ENCODE data around the gene PRR15.

Gene PRR15

GRCh38 chr7:29609162-29610037 lies 45.8 kb downstream of the PRR15 start:
- ATAC-seq (ENCODE audit: insufficient read depth, low read depth) (no peak), DNase-seq (peak; percentile 7)
- Histone ChIP-seq H3K9me3 (ENCODE audit: insufficient read depth, low read length, severe bottlenecking) (no peaks in the 10 kb centered on the region), H3K4me1 (ENCODE audit: insufficient read depth, low read length) (no peaks in the 10 kb centered on the region), H3K9ac (ENCODE audit: low read depth, low read length) (no peak overlapping the region), H3K4me3 (ENCODE audit: low read depth in 1 of 2, low read length in 2 of 2) (no peak overlapping the region), H4K20me1 (ENCODE audit: insufficient read depth, low read length) (no peaks in the 10 kb centered on the region), H3K36me3 (ENCODE audit: insufficient read depth, low read length) (no peaks in the 10 kb centered on the region), H3K4me2 (ENCODE audit: insufficient read depth, low read length) (no peak overlapping the region), H3K79me2 (ENCODE audit: insufficient read depth, low read length) (no peaks in the 10 kb centered on the region), H2AFZ (ENCODE audit: low read depth, low read length) (no peak overlapping the region), H3K27me3 (ENCODE audit: insufficient read depth, low read length, poor library complexity) (no peaks in the 10 kb centered on the region), H3K27ac (ENCODE audit: low read length) (no peak overlapping the region)
- TF ChIP-seq CTCF (IDR thresholded peaks at IDR 0.05; ENCODE audit: borderline replicate concordance, extremely low read depth, low read length, poor library complexity, severe bottlenecking) (peak; percentile 53), EZH2 (IDR thresholded peaks at IDR 0.05; ENCODE audit: borderline replicate concordance, low read depth, low read length, severe bottlenecking) (no peak)

GRCh38 chr7:29610086-29610485 lies 46.5 kb downstream of the PRR15 start:
- Histone ChIP-seq H3K27ac (ENCODE audit: low read length) (no peak overlapping the region), H3K36me3 (ENCODE audit: insufficient read depth, low read length) (no peaks in the 10 kb centered on the region), H3K27me3 (ENCODE audit: insufficient read depth, low read length, poor library complexity) (no peaks in the 10 kb centered on the region), H4K20me1 (ENCODE audit: insufficient read depth, low read length) (no peaks in the 10 kb centered on the region), H3K4me2 (ENCODE audit: insufficient read depth, low read length) (no peak overlapping the region), H3K9ac (ENCODE audit: low read depth, low read length) (no peak overlapping the region), H3K4me1 (ENCODE audit: insufficient read depth, low read length) (no peaks in the 10 kb centered on the region), H2AFZ (ENCODE audit: low read depth, low read length) (no peak overlapping the region), H3K4me3 (ENCODE audit: low read depth in 1 of 2, low read length in 2 of 2) (no peak overlapping the region), H3K79me2 (ENCODE audit: insufficient read depth, low read length) (no peaks in the 10 kb centered on the region), H3K9me3 (ENCODE audit: insufficient read depth, low read length, severe bottlenecking) (no peaks in the 10 kb centered on the region)
- TF ChIP-seq EZH2 (IDR thresholded peaks at IDR 0.05; ENCODE audit: borderline replicate concordance, low read depth, low read length, severe bottlenecking), result no peak
- TF ChIP-seq CTCF (IDR thresholded peaks at IDR 0.05; ENCODE audit: borderline replicate concordance, extremely low read depth, low read length, poor library complexity, severe bottlenecking), result no peak
- DNase-seq (no peak), ATAC-seq (ENCODE audit: insufficient read depth, low read depth) (no peak)

- Histone ChIP-seq H3K79me2 (ENCODE audit: insufficient read depth, low read length) (no peaks in the 10 kb centered on the region), H3K9me3 (ENCODE audit: insufficient read depth, low read length, severe bottlenecking) (no peaks in the 10 kb centered on the region), H3K9ac (ENCODE audit: low read depth, low read length) (no peak overlapping the region), H3K27ac (ENCODE audit: low read length) (no peak overlapping the region), H3K4me1 (ENCODE audit: insufficient read depth, low read length) (no peaks in the 10 kb centered on the region), H2AFZ (ENCODE audit: low read depth, low read length) (no peak overlapping the region), H3K27me3 (ENCODE audit: insufficient read depth, low read length, poor library complexity) (no peaks in the 10 kb centered on the region), H3K4me2 (ENCODE audit: insufficient read depth, low read length) (no peak overlapping the region), H4K20me1 (ENCODE audit: insufficient read depth, low read length) (no peaks in the 10 kb centered on the region), H3K36me3 (ENCODE audit: insufficient read depth, low read length) (no peaks in the 10 kb centered on the region), H3K4me3 (ENCODE audit: low read depth in 1 of 2, low read length in 2 of 2) (no peak overlapping the region)
- no peak for TF ChIP-seq CTCF (IDR thresholded peaks at IDR 0.05; ENCODE audit: borderline replicate concordance, extremely low read depth, low read length, poor library complexity, severe bottlenecking)
- no peak for DNase-seq
- no peak for ATAC-seq (ENCODE audit: insufficient read depth, low read depth)
Observed at GRCh38 chr7:29611941-29612544, 48.4 kb downstream of the PRR15 start.

All from DND-41 (cell line).